HG03457 (cell line): ENCODE measurements around the gene ZNF44.

Source experiments
- ATAC-seq: cut with Tn5 transposase; IDR thresholded peaks from one replicate; pipeline ENCODE4 v1.9.1; 2021; ENCODE audit warnings: moderate number of reproducible peaks; ENCODE audit not compliant: unreplicated experiment

ZNF44 gene

DNA sequence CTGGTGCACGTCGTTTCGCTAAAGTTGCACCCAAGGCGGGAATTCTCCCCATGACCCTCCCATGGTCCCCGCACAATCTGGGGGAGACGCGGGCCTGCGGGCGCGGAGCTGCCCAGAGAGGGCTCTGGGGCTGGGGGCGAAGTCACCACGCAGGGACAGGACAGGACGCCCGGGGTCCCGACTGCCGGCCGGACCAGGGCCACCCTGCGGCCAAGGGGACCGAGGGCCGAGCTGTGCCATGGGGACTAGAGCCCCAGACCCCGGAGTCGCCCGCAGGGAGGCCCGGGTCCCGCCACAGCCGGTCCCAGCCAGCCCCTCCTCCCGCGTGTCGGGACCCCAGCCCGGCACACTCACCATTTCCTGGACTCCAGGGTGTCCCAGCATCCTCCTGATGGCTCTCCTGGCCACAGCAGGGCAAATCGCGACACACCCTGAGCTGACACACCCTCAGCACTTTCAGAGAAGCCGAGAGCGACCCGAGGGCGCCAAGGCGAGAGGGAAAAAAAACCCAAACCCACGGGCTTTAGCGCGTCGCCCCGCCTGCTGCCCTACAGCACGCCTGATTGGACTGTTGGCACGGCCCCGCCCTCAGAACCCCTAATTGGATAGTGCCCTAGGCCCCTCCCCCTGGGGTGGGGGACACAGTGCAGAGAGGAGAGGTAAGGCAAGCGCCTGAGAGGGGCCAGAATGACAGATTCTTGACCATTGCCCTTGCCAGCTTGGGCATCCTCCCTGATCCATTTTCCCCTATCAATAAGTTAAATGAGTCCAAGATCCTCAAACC lies 28.6 kb downstream of the ZNF44 start:
- no peak for ATAC-seq

DNA sequence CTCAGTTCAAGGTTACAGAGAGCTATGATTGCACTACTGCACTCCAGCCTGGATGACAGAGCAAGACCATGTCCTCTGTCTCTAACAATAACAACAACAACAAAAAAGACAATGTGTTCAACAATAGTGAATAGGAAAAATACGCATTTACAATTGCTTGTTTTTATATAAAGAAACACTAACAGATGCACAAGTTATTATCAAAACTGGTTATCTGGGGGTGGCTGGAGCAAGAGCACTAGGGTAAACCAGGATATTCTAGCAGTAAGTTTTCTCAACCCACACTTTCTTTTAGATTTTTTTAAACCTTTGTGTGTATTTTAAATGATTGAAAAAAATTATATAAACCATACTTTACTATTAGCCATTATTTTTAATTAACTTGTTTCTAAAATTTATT lies 33.1 kb downstream of the ZNF44 start:
- ATAC-seq: no peak

DNA sequence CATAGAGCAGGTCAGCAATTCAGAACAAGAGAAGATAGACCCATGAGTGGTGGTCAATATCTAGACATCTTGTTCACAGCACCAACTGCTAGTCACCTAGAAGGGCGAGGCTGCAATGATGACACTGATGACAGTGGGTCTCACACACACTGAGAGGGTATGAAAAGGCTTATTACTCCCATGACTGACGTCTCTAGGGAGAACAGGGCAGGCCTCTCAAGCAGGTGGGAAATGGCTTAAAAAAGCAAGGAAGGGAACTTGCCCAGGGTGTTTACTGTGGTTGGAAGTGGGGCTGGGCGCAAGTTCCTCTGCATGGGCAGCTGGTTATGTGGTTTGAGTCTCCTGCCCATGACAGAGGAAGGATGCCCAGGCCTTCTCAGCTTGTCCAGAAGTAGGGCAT lies 33.8 kb downstream of the ZNF44 start:
- no peak for ATAC-seq

DNA sequence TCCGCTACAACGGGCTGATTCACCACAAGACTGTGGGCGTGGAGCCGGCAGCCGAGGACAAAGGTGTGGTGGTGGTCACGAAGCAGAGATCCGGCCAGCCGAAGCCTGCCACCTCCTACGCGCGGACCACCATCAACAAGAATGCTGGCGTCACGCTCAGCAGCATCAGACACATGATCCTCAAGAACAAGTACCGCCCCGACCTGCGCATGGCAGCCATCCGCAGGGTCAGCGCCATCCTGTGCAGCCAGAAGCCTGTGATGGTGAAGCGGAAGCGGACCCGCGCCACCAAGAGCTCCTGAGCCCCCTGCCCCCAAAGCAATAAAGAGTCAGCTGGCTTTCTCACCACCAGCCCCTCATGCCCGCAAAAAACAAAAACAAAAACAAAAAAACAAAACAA lies 34.4 kb downstream of the ZNF44 start:
- ATAC-seq: no peak

DNA sequence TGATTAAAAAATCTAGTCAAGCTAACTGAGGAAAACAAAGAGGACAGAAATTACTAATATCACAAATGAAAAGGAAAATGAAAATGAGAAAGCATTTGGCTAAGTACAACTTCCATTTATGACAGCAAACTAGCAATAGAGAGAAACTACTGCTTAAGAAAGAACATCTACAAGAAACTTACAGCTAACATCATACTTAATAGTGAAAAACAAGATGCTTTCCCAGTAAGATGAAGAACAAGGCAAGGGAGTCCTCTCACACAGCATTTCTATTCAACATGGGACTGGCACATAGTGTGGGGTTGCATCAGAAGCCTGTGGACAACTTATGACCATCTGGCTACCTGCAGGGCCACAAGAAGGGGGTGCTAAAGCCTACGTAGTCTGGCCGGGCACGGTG lies 39.3 kb downstream of the ZNF44 start:
- ATAC-seq: no peak

DNA sequence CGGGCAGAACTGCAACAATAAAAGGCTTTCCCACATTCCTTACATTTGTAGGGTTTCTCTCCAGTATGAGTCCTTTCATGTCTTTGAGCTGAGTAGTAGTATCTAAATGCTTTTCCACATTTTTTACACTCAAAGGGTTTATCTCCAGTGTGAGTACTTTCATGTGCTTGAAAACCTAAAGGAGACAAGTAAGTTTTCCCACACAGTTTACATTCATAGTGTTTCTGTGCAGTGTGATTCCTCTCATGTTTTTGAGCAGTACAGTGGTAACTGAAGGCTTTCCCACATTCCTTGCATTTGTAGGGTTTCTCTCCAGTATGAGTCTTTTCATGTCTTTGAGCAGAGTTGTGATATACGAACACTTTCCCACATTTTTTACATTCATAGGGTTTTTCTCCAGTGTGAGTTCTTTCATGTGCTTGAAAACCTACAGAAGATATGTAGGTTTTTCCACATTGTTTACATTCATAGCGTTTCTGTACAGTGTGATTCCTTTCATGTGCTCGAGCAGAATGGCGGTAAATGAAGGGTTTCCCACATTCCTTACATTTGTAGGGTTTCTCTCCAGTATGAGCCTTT lies 47.0 kb downstream of the ZNF44 start:
- ATAC-seq: no peak

DNA sequence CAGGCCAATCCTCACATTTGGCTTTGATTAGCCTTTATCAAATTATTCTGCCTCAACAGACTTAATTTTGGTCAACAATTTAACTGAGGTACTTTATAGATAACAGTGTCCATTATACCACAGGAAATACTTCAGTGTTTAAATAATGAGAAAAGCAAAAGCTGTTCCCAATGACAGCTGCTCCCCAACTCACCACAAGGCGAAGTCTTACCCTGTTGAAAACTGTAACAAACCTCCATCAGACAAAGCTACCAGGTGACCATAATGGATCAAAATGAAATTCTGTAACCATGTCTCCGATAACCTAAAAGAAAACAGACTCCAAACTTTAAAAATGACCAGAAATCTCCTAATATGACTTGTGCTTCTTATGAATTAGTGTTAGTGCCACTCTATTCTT lies 50.3 kb downstream of the ZNF44 start:
- ATAC-seq: no peak

DNA sequence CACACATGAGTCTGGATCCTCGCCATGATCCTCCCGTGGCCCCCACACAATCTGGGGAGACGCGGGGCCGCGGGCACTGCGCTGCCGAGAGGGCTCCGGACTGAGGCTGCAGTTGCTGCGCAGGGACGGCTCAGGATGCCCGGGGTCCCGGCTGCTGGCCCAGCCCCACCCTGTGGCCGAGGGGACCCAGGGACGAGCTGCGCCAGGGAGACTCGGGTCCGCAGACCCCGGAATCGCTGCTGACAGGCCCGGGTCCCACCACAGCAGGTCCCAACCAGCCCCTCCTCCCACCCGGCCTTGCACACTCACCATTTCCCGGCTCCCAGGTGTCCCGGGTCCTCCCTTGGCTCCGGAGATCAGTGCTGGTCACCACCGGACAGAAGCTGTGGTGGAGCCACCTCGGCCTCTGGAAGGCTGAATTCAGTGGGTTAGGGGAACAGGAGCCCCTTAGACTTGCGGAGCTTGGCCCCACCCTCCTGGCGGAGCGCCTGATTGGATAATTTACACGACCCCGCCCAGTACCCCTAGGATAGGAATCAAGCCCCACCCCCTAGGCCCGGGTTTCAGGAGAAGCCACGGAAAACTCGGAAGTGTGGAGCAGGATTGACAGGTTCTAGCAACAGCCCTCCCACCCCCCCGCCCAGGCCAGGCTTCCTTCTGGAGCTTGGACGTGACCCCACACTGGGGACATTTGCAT lies 57.4 kb downstream of the ZNF44 start:
- ATAC-seq: no peak

DNA sequence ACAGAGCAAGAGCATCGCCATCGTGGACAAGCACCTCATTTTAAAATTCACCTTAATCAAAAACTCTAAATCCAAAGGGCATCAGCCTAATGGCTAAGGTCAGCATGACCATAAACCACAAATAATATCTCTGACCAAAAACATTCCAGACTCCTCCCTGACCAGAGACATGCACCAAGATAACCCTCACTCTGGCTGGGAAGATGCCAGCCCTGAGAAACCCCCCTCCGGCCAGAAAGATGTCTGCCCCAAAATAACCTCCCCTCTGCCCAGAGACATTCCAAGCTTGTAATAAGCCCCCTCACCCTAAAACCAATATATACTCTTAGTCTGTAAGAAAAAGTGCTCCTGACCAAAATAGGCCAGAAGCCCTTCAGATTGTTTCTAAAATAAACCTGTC lies 61.7 kb downstream of the ZNF44 start:
- ATAC-seq: no peak

DNA sequence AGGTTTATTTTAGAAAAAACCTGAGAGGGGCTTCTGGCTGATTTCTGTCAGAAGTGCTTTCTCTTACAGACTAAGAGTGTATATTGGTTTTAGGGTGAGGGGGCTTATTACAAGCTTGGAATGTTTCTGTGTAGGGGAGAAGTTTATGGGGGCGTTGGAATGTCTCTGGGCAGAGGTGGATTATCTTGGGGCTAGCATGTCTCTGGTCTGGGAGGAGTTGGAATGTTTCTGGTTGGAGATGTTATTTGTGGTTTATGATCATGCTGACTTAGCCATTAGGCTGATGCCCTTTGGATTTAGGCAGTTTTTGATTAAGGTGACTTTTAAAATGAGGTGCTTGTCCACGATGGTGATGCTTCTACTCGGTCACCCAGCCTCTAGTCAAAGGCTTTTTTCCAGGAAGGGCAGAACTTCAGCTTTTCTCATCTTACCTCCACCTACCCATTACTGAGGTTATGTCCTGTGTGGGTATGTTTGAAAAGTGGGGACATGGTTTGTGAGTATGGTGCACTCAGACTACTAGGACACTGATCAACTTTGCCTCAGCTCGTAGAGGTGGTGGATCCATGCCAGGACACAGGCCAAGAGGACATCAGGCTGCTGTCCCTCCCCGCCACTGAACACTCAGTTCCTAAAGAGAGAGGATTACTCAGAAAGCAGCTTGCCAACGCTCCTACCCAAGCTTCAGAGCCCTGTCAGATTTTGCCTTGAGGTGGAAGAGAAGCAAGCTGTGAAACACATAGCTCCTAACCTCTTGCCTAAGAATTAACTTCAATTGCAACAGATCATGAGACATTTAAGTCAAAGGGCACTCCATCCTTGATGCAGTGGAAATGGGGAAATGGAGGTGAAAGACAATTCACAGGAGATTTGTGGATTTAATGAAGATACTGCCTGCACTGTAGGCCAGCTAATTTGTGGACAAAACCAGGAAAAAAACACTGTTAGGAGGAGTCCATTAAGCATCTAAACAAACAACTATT lies 63.6 kb downstream of the ZNF44 start:
- ATAC-seq: no peak

DNA sequence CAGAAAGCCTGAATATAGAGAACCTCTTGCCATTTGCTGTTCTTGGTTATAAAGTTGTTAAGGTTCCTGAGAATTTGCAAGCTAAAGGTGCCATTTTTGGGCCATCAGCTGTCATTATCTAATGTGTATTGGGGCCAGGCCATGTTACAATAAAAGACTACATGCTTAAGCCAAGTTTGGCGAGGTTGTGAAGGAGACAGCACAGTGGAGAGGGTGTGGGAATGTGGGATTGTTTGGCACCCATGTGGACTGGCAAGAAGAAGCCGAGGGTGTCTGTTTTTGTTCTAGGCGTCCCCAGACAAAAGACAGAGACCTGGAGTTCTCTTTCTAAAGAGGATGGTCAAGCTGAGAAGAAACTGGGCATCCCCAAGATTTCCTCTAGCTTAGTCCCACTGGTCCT lies 64.7 kb downstream of the ZNF44 start:
- no peak for ATAC-seq

DNA sequence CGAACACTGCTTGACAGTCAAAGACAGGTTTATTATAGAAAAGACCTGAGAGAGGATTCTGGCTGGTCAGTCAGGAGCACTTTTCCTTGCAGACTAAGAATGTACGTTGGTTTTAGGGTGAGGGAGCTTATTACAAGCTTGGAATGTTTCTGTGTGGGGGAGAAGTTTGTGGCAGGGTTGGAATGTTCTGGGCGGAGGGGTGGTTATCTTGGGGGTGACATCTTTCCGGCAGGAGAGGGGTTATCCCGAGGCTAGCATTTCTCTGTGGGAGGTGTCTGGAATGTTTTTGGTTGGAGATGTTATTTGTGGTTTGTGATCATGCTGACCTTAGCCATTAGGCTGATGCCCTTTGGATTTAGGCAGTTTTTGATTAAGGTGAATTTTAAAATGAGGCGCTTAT lies 70.0 kb downstream of the ZNF44 start:
- no peak for ATAC-seq

DNA sequence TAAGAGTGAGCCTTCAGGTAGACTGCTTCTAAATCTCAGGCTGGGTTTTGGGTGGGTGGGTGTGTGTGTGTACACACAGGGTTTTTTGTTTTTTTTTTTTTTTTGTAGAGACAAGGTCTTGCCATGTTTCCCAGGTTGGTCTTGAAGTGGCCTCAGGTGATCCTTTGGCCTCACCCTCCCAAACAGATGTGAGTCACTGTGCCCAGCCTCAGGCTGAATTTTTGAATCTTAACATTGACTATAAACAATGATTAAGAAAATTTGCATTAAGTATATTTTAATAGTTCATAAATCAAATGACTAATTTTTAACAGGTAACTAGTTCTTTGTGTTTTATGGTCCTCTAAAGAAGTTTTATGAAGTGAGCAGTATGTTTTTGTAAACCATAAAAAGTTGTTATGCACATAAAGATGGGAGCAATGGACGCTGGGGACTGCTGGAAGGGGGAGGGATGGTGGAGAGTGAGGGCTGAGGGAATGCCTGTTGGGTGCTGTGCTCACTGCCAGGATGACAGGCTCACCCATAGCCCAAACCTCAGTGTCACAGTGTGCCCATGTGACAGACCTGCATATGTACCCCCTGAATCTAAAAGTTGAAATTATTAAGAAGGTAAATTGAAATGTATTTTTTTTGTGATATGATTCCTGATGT lies 71.6 kb downstream of the ZNF44 start:
- no peak for ATAC-seq
